Measurements from ENCODE around the gene CACNA2D3.

DNA sequence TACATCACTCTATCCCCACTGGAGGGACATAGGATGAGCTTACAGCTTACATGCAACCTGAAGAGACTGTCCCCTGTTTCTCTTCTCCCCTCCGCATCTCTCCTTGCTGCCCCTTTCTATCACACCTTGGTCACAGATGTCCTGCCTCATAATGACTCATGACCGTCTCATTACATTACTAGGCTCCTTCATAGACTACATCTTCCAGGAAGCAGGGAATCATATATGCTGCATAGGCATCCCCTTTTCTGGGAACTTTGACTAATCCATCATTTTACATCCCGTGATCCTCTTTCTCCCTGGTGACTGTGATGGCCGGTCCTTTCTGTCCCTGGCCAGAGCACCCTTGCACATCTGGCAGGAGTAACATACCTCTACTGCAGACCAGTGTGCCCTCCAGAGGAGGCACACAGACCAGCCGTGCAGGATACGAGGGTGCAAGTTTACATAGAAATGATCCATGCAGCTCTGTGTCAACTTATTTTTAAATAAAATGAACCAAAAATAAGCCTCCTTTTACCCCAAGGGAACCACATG is 188.9 kb downstream of the CACNA2D3 start:
- TF ChIP-seq, protein P1, sequence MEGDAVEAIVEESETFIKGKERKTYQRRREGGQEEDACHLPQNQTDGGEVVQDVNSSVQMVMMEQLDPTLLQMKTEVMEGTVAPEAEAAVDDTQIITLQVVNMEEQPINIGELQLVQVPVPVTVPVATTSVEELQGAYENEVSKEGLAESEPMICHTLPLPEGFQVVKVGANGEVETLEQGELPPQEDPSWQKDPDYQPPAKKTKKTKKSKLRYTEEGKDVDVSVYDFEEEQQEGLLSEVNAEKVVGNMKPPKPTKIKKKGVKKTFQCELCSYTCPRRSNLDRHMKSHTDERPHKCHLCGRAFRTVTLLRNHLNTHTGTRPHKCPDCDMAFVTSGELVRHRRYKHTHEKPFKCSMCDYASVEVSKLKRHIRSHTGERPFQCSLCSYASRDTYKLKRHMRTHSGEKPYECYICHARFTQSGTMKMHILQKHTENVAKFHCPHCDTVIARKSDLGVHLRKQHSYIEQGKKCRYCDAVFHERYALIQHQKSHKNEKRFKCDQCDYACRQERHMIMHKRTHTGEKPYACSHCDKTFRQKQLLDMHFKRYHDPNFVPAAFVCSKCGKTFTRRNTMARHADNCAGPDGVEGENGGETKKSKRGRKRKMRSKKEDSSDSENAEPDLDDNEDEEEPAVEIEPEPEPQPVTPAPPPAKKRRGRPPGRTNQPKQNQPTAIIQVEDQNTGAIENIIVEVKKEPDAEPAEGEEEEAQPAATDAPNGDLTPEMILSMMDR (conservative IDR thresholded peaks at IDR 0.05; ENCODE audit: low read length) = no peak
- TF ChIP-seq EZH2phosphoT487 (IDR thresholded peaks at IDR 0.05; ENCODE audit: borderline replicate concordance, low read depth, low read length) = no peak
